GM18499 (cell line): ENCODE measurements around the gene ABCB9.

Experiments used
- ATAC-seq: cut with Tn5 transposase; IDR thresholded peaks from one replicate; pipeline ENCODE4 v1.9.1; 2021; ENCODE audit warnings: moderate number of reproducible peaks; ENCODE audit not compliant: insufficient read depth, unreplicated experiment

The ABCB9 gene

GRCh38 chr12:122982963-122983788 is 16.9 kb upstream of the ABCB9 start:
- no peak for ATAC-seq

GRCh38 chr12:122982477-122982815 is 16.2 kb upstream of the ABCB9 start:
- no peak for ATAC-seq

GRCh38 chr12:122981587-122982476 is 15.6 kb upstream of the ABCB9 start:
- ATAC-seq, result no peak

GRCh38 chr12:122981036-122981471 is 14.8 kb upstream of the ABCB9 start:
- no peak for ATAC-seq

- ATAC-seq, result no peak
Measured at GRCh38 chr12:122980183-122981035, 14.1 kb upstream of the ABCB9 start, which contains the start of gene ARL6IP4. Gene ARL6IP4 (plus strand): TSS chr12:122980681. CDS start chr12:122981140, 459 bp downstream.

GRCh38 chr12:122979908-122980182 is 13.6 kb upstream of the ABCB9 start:
- ATAC-seq, result no peak

GRCh38 chr12:122979001-122979907 is 13.0 kb upstream of the ABCB9 start:
- no peak for ATAC-seq

GRCh38 chr12:122978507-122978955 is 12.3 kb upstream of the ABCB9 start:
- ATAC-seq, result no peak

- ATAC-seq, result no peak
Measured at GRCh38 chr12:122977655-122978392, 11.6 kb upstream of the ABCB9 start.

GRCh38 chr12:122977153-122977552 is 10.9 kb upstream of the ABCB9 start:
- ATAC-seq, result no peak

GRCh38 chr12:122976648-122976975 is 10.3 kb upstream of the ABCB9 start:
- no peak for ATAC-seq

GRCh38 chr12:122975790-122976647 is 9.8 kb upstream of the ABCB9 start:
- no peak for ATAC-seq

- peak; percentile 24 for ATAC-seq
Measured at GRCh38 chr12:122974892-122975789, 8.9 kb upstream of the ABCB9 start, which contains the start of gene OGFOD2. Gene OGFOD2 (plus strand): TSS chr12:122975244. CDS start chr12:122975252, 8 bp downstream.

GRCh38 chr12:122974274-122974891 is 8.1 kb upstream of the ABCB9 start:
- peak; percentile 54 for ATAC-seq

GRCh38 chr12:122969676-122970075 is 3.4 kb upstream of the ABCB9 start:
- no peak for ATAC-seq

- ATAC-seq, result no peak
Measured at GRCh38 chr12:122968104-122968503, 1.8 kb upstream of the ABCB9 start.
